ENCODE measurements around the gene PRR20G.

DNA sequence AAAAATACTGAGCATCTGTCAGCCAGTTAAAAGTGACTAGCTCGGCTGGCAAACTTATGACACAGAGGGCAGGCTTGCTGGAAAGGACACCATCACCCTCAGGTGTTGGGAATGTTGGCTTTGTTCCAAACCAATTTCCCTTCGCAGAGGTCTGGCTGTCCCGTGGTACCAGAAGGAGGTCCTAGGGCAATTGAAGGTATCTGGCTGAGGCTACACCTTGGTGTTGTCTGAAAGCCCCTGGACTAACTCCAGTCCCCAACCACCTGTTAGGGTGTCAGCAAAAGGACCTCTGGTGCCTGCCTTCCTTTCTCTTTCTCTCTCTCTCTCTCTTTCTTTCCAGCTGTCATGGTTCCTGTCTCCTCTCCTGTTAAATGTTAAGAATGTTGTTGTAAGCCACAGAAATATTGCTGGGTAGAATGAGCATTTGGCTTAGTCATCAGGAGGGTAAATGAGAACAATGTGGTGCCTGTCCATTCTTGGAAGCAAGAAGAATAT is 12.5 kb downstream of the PRR20G start:
- TF ChIP-seq, protein P1, sequence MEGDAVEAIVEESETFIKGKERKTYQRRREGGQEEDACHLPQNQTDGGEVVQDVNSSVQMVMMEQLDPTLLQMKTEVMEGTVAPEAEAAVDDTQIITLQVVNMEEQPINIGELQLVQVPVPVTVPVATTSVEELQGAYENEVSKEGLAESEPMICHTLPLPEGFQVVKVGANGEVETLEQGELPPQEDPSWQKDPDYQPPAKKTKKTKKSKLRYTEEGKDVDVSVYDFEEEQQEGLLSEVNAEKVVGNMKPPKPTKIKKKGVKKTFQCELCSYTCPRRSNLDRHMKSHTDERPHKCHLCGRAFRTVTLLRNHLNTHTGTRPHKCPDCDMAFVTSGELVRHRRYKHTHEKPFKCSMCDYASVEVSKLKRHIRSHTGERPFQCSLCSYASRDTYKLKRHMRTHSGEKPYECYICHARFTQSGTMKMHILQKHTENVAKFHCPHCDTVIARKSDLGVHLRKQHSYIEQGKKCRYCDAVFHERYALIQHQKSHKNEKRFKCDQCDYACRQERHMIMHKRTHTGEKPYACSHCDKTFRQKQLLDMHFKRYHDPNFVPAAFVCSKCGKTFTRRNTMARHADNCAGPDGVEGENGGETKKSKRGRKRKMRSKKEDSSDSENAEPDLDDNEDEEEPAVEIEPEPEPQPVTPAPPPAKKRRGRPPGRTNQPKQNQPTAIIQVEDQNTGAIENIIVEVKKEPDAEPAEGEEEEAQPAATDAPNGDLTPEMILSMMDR (IDR thresholded peaks at IDR 0.05) = no peak
- TF ChIP-seq POLR2A (IDR thresholded peaks at IDR 0.05; ENCODE audit: low read length) (no peak), RAD21 (conservative IDR thresholded peaks at IDR 0.05 in 1 of 2, IDR thresholded peaks at IDR 0.05 in 1 of 2) (no peak), HDAC2 (IDR thresholded peaks at IDR 0.05) (no peak), MAZ (IDR thresholded peaks at IDR 0.05; ENCODE audit: borderline replicate concordance, low read depth, low read length) (no peak), KDM1A (IDR thresholded peaks at IDR 0.05; ENCODE audit: low read depth) (no peak), CEBPB (IDR thresholded peaks at IDR 0.05) (no peak)
- TF ChIP-seq, protein P2, sequence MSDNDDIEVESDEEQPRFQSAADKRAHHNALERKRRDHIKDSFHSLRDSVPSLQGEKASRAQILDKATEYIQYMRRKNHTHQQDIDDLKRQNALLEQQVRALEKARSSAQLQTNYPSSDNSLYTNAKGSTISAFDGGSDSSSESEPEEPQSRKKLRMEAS (IDR thresholded peaks at IDR 0.05) = no peak

Data from A549 (cell line).